Epithelial cell of proximal tubule (primary cell): Measurements from ENCODE around the gene ITGA2. TPM values are rescaled to one million over a fixed set of nuclear protein-coding genes. Genes with fewer than 3 reads are reported as not detected.

Experiments used
- DNase-seq: peaks from one replicate; pipeline ENCODE4 v3.0.0-alpha.2; 2011; ENCODE audit warnings: low read depth
- H3K4me3 ChIP-seq: 2 replicates; pipeline ENCODE4 v1.5.1; 2011; ENCODE audit warnings: low read depth, mild to moderate bottlenecking, low read length
- CTCF ChIP-seq: conservative IDR thresholded peaks from 2 replicates; pipeline ENCODE4 v1.5.1; 2012; ENCODE audit warnings: low read depth, mild to moderate bottlenecking, low read length
- total RNA-seq: library from RNA; depleted of rRNA; stranded (reverse); fragments of >200 nt; gene quantifications from 2 replicates; pipeline ENCODE4 v1.2.3, GENCODE V29; 2015

ITGA2 gene
- total RNA-seq, 1 donor from 2014 or later: 28.1 TPM

- TF ChIP-seq CTCF: no peak
- no peak overlapping the region for H3K4me3 ChIP-seq
- DNase-seq: no peak
Measured at GRCh38 chr5:53113947-53114346, 124.8 kb downstream of the ITGA2 start.

GRCh38 chr5:53114988-53115387 is 125.8 kb downstream of the ITGA2 start:
- peak; percentile 49 for TF ChIP-seq CTCF
- DNase-seq: no peak
- H3K4me3 ChIP-seq: no peak overlapping the region

- no peak for TF ChIP-seq CTCF
Measured at GRCh38 chr5:53116597-53116996, 127.4 kb downstream of the ITGA2 start.

GRCh38 chr5:53118879-53119278 is 129.7 kb downstream of the ITGA2 start:
- no peak for TF ChIP-seq CTCF
- no peak for DNase-seq

More at GRCh38 chr5:53116597-53116996, 127.4 kb downstream of the ITGA2 start:
- no peak for DNase-seq
- no peak overlapping the region for H3K4me3 ChIP-seq

DNA sequence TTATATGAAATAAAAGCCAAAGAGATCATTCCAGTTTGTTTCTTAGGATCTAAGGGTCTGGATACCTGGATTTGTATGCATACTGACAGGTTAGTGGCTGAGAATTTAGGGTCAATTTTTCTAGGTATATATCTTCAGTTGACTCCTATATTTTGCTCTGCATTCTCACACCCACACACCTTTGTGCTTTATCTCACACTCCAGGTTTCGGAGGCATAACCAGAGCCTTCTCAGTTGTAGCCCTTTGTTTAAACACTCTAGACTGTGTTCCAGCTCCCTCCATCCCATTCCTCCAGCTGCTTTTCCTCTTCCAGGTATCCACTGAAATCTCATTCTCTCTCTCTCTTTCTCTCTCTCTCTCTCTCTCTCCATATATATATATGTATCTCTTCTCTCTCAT is 131.0 kb downstream of the ITGA2 start:
- H3K4me3 ChIP-seq: no peak overlapping the region
- DNase-seq: no peak
- no peak for TF ChIP-seq CTCF

More at GRCh38 chr5:53118879-53119278, 129.7 kb downstream of the ITGA2 start:
- no peak overlapping the region for H3K4me3 ChIP-seq

- no peak for TF ChIP-seq CTCF
- H3K4me3 ChIP-seq: no peak overlapping the region
- no peak for DNase-seq
Measured at GRCh38 chr5:53123702-53124101, 134.6 kb downstream of the ITGA2 start.

DNA sequence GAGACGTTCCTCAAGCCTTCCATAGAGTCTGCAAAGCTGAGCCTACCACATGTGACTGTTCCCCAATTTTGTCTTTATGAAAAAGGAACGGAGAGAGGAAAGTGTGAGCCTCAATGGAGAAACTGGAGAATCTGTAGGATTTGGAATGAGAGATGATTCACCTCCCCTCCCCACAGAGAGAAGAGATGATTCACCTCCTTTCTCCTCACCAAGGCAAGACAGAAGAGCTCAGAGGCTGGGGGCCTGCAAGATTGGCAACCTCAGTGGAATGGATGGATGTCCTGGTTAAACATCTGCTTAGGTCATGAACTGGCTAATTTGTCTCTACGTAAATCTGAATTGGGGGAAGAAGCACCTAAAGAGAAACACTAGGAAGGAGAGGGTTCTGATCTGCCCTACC is 137.4 kb downstream of the ITGA2 start:
- H3K4me3 ChIP-seq: no peak overlapping the region
- TF ChIP-seq CTCF: no peak
- DNase-seq: no peak
